Mucosa of descending colon (tissue), 3 donors: ENCODE data around the gene PLA2G2E. TPM values are rescaled to one million over a fixed set of nuclear protein-coding genes. Genes with fewer than 3 reads are reported as not detected.

Experiments used
- ATAC-seq: fragments of 200-7000 bp; cut with Tn5 transposase; one replicate; pipeline ENCODE4 v1.9.1; 2020; ENCODE audit warnings: mild to moderate bottlenecking, moderate library complexity
- DNase-seq, 3 donors: peaks; one replicate each; pipeline ENCODE4 v3.0.0-alpha.2; 2020
- H3K36me3 ChIP-seq: fragments of 200-600 bp; one replicate; pipeline ENCODE4 v1.8.0; 2021; ENCODE audit warnings: low read depth, mild to moderate bottlenecking
- H3K4me1 ChIP-seq: fragments of 200-600 bp; one replicate; pipeline ENCODE4 v1.8.0; 2021; ENCODE audit warnings: low read depth, mild to moderate bottlenecking
- H3K4me3 ChIP-seq: fragments of 200-600 bp; one replicate; pipeline ENCODE4 v1.8.0; 2021; ENCODE audit warnings: mild to moderate bottlenecking
- H3K9me3 ChIP-seq: fragments of 200-600 bp; one replicate; pipeline ENCODE4 v1.8.0; 2021; ENCODE audit warnings: mild to moderate bottlenecking
- intact Hi-C, 2 donors: fragments of 100-400 bp; cut with DNase I in 1 of 2; cut with micrococcal nuclease in 1 of 2; formaldehyde crosslinking; loops; one replicate each; pipeline versions ENCODE4 v1.11.0 to v1.11.1; 2022; cut with DNase I, micrococcal nuclease
- total RNA-seq, 3 donors: library from RNA; stranded (reverse); fragmentation: NEBNext Ultra II Directional in 2 of 3; extraction: Animal tissue kit (Norgen Biotek cat#: 25700) in 2 of 3; gene quantifications; one replicate each; pipeline versions ENCODE4 v1.2.1 to v1.2.4, GENCODE V29; 2021 to 2023
- TF ChIP-seq, protein P1 (sequence below): fragments of 200-600 bp; IDR thresholded peaks from one replicate; pipeline ENCODE4 v1.8.0; 2022; ENCODE audit warnings: antibody characterized with exemption, mild to moderate bottlenecking
- donor health status: DM: no; HTN: no; CAD: no; lungs with moderate emphysema.
- donor health status: DM: no; HTN: no; CAD: no.
- donor health status: DM: no; HTN: yes; CAD: no.

PLA2G2E gene
- total RNA-seq, 3 donors from 2014 or later = not detected

GRCh38 chr1:19946971-19947370, 23.6 kb upstream of the PLA2G2E start:
- Histone ChIP-seq H3K4me3 (no peak overlapping the region), H3K4me1 (no peaks in the 10 kb centered on the region), H3K36me3 (no peaks in the 10 kb centered on the region), H3K9me3 (no peaks in the 10 kb centered on the region)
- DNase-seq (no peak), ATAC-seq (no peak)
- TF ChIP-seq, protein P1, sequence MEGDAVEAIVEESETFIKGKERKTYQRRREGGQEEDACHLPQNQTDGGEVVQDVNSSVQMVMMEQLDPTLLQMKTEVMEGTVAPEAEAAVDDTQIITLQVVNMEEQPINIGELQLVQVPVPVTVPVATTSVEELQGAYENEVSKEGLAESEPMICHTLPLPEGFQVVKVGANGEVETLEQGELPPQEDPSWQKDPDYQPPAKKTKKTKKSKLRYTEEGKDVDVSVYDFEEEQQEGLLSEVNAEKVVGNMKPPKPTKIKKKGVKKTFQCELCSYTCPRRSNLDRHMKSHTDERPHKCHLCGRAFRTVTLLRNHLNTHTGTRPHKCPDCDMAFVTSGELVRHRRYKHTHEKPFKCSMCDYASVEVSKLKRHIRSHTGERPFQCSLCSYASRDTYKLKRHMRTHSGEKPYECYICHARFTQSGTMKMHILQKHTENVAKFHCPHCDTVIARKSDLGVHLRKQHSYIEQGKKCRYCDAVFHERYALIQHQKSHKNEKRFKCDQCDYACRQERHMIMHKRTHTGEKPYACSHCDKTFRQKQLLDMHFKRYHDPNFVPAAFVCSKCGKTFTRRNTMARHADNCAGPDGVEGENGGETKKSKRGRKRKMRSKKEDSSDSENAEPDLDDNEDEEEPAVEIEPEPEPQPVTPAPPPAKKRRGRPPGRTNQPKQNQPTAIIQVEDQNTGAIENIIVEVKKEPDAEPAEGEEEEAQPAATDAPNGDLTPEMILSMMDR = no peak
- intact Hi-C loops = no loop called here

- intact Hi-C loops = no loop called here
- TF ChIP-seq, protein P1 = no peak
- Histone ChIP-seq H3K9me3 (no peaks in the 10 kb centered on the region), H3K36me3 (no peaks in the 10 kb centered on the region), H3K4me1 (no peaks in the 10 kb centered on the region), H3K4me3 (no peak overlapping the region)
- no peak for DNase-seq
- ATAC-seq = no peak
Observed at GRCh38 chr1:19946331-19946751, 22.9 kb upstream of the PLA2G2E start.

GRCh38 chr1:19945914-19946313, 22.5 kb upstream of the PLA2G2E start:
- Histone ChIP-seq H3K4me1 (no peaks in the 10 kb centered on the region), H3K36me3 (no peaks in the 10 kb centered on the region), H3K9me3 (no peaks in the 10 kb centered on the region), H3K4me3 (no peak overlapping the region)
- intact Hi-C loops = no loop called here
- no peak for DNase-seq
- TF ChIP-seq, protein P1 = no peak
- no peak for ATAC-seq

DNA sequence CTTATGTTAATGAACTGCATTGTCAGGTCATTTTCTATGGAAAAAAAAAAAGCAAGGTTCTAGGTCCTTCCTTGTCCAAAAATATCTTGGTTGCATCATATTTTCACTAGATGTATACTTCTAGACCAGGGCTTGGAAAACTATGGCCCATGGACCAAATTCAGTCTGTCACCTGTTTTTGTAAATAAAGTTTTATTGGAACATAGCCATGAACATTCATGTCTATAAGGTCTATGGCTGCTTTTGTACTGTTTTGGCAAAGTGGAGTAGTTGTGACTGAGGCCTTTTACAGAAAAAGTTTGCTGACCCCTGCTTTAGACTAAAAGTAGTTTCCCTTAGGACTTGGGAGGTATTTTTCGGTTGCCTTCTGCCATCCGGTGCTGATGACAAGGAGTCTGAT, 19.2 kb upstream of the PLA2G2E start:
- no peak overlapping the region for H3K4me3 ChIP-seq
- TF ChIP-seq, protein P1 = no peak
- H3K36me3 ChIP-seq = no peaks in the 10 kb centered on the region
- intact Hi-C loops = no loop called here
- H3K9me3 ChIP-seq = no peaks in the 10 kb centered on the region
- ATAC-seq = no peak
- no peaks in the 10 kb centered on the region for H3K4me1 ChIP-seq
- DNase-seq = no peak

DNA sequence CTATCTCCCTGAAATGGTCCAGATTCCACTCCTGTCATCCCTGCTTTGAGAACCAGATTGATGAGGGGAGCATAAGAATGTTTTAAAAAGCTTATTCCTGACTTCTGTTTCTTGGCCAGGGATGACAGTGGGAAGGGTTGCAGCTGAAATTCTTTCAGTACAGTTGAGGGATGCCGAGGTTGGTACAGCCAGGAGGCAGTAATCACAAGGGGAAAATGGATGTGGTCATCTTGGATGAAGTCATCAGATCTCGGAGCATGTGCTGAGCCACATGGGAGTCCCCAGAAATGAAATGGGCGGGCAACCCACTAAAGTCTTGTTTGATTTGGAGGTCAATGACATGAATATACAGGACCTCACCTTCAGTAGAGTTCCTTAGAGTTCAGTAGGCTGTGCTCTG, 18.7 kb upstream of the PLA2G2E start:
- no peak for DNase-seq
- Histone ChIP-seq H3K4me1 (no peaks in the 10 kb centered on the region), H3K9me3 (no peaks in the 10 kb centered on the region), H3K4me3 (no peak overlapping the region), H3K36me3 (no peaks in the 10 kb centered on the region)
- ATAC-seq = no peak
- TF ChIP-seq, protein P1 = no peak
- intact Hi-C loops = no loop called here

- H3K4me3 ChIP-seq = no peak overlapping the region
- H3K9me3 ChIP-seq = no peaks in the 10 kb centered on the region
- TF ChIP-seq, protein P1 = no peak
- DNase-seq (no peak), ATAC-seq (no peak)
- H3K36me3 ChIP-seq = no peaks in the 10 kb centered on the region
- no peaks in the 10 kb centered on the region for H3K4me1 ChIP-seq
- intact Hi-C loops = no loop called here
Observed at GRCh38 chr1:19941206-19941568, 17.8 kb upstream of the PLA2G2E start.
